Forelimb muscle (tissue), 1 donor: ENCODE results near the gene DPYSL3. TPM values are rescaled to one million over a fixed set of nuclear protein-coding genes. Genes with fewer than 3 reads are reported as not detected.
A peak's percentile ranks its signal among the peaks of the same experiment; 100 is the strongest.
"Not testable (repeated sequence)": the region's sequence is repeated elsewhere in the genome, so short reads cannot be mapped to it uniquely, and the experiment has no call there.

Source experiments
- DNase-seq: peaks from one replicate; pipeline ENCODE4 v3.0.0-alpha.2; 2013; ENCODE audit warnings: low read depth
- polyA plus RNA-seq: library from polyadenylated mRNA; unstranded; fragments of 120-200 nt; gene quantifications from one replicate; pipeline ENCODE4 v1.2.1, GENCODE V29; 2013; ENCODE audit not compliant: insufficient read length

DPYSL3 gene
- polyA plus RNA-seq, result 95.7 TPM

DNA sequence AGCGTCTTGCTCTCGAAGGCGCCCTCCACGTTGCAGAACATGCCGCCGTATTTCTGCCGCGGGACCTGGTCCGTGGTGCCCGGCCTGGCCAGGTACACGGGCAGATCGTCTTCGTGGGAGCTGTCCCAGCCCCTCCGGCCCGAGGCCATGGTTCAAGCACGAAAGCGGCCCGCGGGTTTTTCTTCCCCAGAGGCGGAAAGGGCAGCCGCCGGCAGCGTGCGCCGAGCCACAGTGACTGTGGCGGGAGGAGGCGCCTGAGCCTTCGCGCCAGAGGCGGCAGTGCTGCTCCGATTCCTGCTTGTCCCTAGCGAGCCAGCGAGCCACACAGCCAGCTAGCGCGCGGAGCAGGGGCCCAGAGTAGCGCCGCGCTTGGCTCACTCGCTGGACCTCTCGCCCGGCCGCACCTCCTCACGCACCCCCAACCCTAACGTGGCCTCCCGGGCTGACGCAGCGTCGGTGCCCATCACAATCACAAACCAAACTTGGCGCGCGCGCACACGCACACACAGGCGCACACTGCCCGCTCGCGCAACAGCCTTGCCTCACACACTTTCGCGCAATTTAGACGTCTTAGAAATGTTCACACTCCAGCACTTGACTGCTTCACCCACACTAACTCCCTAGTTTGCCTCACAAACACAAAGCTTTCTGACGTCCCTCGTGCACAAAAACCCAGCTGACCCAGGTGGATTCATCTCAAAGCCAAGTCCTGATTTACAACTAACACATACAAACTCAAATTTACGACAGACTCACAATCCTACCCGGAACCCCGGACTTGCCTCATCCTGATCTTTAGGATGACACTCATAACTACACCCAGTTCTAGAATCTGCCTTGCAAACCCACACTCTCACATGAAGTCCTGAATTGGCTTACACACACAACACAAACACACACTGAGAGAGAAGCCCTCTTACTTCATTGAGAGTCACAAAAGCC is at the start of gene DPYSL3:
DPYSL3 (minus strand) TSS at position 359 of the 942 bp plus-strand sequence; CDS start at position 149, 210 bp downstream.
- no peak for DNase-seq

DNA sequence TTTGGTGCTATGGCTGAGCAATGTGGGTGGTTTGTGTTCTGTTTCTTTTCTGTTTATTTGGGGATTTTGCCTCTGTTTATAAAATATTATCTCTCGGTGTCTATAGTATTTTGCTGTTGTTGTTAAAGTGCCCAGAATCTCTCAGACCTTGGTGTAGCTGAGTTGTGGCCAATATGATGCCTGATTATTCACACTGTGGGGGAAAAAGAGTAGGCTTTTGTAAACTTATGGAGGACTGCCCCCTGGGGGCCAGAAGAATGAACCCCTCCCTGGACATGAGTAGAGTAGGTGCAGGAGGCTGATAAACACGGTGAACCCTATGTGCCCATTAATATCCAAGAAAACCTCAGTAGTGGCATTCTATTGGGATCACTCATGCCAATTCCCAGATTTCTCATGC is 49.0 kb upstream of the DPYSL3 start:
- DNase-seq, result no peak

DNA sequence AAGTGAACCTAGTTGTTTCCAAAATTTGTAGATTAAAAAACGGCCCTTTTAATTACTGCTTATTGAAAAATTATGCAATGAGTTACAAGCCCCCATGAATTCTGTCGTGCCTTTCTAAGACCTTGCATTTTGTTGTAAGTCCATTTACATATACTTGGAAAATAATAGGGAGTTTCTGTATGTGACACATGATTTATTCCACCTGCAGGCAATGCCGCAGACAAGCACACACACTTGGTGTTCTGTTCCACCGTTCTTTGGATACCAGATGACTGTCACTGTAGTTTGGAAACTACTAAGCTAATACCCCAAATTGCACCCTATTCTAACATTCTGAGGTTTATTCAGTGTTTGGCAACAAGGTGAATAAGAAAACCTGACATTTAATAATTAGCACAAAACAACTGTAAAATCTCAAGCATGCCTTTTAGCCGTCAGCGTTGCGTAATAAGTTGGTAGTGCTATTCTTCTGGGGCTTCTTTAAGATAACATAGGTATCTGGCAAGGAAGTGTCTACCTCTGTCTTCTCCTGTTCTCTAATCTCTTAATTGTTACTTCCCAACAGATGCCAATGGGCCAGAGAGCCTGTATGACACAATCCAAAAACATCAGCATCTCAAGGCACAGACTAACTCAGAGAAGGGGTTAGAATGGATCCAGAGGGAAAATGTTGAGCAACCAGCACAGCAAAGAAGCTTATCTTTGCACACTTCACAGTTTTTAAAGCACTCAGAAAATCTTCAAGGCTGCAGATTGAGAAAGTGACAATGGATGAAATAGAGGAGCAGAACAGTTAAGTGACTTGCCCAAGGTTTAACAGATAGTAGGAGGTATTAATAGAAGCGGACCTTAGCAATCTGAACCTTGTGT is 48.2 kb upstream of the DPYSL3 start:
- DNase-seq, result no peak

DNA sequence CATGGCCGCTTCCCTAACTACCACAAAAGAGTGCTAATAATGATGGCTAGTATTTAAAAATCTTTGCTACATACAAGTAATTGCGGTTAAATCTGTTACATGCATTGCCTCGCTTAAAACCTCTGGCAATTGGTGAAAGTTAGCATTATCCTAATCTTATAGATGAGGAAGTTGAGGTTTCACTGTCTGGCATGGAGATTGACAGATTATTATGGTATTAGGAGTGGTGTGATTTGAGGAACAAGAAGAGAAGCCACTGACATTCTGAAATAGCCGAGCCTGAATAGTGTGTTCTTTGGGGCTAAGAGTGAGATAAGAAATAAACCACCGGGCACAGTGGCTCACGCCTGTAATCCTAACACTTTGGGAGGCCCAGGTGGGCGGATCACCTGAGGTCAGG is 45.3 kb upstream of the DPYSL3 start:
- DNase-seq, result no peak

DNA sequence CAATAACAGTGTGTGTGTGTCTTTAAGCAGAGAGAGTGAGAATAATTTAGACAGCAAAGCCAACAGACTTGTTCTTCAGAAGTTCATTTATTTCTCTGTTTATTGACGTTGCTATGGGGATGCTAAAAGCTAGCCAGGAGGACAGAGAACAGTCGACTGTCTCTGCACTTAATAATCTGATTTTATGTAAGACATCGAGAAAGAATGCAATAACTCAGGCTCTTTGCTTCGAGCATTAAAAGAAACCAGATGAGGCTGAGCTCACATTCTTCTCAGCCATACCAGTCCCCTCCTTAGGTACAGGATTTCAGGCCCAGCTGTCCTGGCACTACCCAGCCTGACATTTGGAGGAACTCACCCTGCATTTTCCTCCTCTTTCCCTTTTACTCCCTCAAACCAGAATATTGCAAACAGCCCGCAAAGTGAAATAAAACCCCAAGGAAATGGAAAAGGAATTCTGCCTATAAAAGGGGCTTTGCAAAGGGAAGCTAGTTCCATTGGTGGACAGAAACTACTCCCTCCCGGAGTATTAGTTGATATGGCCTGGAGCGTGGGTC is 44.5 kb upstream of the DPYSL3 start:
- DNase-seq, result peak; percentile 96

DNA sequence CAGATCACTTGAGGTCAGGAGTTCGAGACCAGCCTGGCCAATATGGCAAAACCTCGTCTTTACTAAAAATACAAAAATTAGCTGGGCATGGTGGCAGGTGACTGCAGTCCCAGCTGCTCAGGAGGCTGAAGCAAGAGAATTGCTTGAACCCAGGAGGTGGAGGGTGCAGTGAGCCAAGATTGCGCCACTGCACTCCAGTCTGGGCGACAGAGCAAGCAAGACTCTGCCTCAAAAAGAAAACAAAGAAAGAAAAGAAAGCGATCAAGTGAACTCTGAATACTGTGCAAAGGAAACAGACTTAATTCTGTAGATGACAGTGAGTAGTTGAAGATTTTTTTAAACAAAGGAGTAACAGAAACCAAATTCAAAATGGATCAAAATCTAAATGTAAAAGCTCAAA is 43.9 kb upstream of the DPYSL3 start:
- not testable (repeated sequence) for DNase-seq

DNA sequence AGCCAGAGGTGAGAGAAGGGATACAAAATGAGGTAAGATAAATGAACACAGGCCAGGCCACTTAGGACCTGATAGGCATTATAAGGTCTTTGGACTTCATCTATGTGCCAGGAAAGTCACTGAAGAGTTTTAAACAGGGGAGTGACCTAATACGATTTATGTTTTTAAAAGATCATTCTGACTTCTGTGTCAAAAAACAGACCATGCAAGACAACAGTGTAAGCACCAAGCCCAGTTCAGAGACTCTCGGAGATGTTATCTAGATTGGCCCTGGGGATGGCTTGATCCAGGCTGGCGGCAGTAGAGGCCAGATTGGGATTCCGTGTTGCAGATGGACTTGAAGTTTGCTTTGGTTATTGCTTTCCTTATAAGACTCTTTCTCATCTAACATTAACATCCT is 43.0 kb upstream of the DPYSL3 start:
- no peak for DNase-seq

DNA sequence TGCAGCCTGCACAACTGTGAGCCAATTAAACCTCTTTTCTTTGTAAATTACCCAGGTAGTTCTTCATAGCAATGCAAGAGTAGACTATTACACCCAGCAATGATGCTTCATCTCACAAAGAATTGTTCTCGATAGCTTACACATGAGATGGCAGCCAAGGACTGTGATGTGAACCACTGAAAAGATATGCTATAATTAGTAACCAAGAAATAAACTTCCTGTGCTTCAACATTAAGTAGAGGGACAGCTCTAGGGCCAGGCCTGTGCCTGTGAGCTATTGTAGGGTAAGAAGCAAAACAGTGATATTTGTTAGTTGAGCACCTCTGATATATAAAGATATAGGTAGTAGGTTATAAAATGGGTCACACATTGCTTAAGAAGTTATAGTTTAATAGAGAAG is 41.8 kb upstream of the DPYSL3 start:
- DNase-seq, result no peak

DNA sequence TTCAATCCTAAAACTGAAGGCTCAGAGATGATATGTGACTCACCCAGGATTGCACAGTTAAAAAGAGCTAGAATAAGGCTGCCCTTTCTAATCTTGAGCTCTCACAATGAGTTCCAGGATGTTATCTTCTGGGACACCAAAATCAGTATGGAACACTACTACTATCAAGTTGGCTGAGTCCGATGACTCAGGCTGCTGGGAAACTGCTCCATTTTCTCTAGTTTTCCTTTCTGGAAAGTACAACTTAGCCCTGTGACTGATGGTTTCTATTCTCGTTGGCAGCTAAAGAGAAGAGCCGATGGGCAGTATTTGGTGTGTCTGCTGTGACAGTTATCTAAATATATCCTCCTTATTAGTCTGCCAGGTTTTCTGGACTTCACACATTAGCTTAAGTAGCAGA is 37.9 kb upstream of the DPYSL3 start:
- DNase-seq, result no peak

DNA sequence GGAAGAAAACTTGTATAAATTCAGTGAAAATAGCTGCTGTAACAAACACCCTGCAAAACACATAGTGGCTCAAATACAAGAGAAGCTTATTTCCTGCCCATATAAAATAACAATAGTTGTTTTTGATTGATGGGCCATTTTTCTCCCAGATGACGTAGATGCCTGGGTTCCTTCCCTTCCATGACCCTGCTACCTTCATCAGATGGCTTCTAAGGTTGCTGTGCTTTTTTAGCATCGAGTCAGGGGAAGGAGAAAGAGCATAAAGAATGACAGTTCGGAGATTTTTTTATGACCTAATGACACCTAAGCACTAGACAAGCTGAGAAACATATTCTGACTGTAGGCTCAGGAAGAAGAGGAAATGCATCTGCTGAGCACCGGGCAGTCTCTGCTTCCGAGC is 34.7 kb upstream of the DPYSL3 start:
- DNase-seq, result no peak

DNA sequence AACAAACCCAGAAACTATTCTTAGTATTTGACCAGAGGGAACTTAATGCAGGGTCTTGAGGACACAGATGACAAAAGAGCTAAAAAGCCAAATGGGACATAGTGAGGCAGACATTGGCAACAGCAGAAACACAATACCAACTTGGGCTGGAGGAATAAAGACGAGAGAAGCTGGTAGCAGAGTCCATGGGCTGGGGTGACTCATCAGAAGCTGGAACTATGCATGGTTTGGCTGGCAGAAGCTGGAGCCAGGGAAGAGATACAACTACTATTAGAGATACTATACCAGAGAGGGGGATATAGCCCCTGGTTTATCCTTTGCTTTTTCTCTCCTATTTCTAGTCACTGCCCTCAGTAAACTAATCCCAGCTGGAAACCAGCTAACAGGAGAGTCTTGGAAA is 29.2 kb upstream of the DPYSL3 start:
- DNase-seq, result no peak

DNA sequence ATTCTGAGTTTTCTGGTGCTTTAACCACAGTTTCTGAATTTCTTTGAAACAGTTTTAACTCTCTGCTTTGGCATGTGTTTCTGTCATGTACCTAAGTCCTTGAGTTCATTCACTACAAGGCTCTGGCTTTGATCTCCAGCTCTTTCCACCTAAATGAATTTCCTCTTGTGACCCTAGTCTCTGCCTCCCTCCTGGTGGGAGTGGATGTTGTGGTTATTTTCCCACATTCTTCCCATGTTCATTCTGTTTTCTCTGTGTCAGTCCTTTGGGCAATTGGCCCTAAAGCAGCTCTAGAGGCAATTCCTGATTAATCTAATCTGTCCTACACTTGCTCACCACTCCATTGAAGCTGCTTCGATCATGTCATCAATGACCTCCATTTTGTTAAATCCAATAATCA is 28.4 kb upstream of the DPYSL3 start:
- no peak for DNase-seq

DNA sequence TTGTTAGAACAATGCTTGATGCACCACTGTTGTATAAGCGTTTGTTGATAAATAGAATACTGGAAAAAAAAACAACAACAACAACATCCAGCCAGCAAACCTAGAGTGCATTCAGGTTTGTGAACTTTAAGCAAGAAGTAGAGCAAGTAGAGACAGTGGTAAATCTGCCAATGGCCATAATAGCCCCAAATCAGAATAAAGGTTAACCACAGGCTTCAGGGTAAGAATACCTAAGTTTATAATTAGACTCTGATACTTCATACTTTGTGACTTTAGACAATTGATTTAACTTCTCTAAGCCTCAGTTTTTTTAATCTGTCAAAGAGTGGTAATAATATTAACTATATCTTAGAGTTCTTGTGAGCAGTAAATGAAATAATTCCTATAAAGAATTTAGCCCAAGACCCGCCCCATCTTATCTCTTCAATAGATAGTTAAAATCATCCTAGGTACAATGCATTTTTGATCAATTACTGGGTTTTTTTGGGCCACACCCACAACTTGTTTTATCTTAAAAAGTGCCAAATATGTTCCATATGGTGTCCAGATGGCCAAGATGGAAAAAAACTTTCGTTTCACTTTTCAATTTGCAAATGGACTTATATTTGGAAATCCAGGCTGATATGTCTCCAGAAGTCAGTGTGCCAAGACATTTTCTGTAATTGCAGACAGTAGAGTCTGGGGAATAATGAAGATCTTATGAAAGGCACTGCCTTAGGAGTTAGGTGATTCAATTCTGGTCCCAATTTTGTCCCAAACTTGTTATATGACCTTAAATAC is 24.5 kb upstream of the DPYSL3 start:
- no peak for DNase-seq

DNA sequence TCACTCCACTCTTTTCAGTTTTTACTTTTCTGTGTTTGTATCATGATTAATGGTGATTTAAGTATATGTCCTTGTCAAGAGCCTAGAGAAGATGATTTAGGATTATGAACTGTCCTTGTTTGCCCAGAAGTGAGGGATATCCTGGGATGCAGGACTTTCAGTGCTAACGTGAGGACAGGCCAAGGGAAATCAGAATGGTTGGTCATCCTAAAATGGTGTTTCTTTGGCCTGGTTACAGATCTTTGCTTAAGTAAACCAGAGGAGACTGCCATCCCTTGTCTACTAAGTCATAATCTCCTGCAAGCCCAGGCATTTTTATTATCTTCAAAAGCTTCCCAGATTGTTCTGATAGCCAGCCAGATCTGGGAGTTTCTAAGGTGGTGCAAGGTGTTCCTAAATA is 22.3 kb upstream of the DPYSL3 start:
- no peak for DNase-seq

DNA sequence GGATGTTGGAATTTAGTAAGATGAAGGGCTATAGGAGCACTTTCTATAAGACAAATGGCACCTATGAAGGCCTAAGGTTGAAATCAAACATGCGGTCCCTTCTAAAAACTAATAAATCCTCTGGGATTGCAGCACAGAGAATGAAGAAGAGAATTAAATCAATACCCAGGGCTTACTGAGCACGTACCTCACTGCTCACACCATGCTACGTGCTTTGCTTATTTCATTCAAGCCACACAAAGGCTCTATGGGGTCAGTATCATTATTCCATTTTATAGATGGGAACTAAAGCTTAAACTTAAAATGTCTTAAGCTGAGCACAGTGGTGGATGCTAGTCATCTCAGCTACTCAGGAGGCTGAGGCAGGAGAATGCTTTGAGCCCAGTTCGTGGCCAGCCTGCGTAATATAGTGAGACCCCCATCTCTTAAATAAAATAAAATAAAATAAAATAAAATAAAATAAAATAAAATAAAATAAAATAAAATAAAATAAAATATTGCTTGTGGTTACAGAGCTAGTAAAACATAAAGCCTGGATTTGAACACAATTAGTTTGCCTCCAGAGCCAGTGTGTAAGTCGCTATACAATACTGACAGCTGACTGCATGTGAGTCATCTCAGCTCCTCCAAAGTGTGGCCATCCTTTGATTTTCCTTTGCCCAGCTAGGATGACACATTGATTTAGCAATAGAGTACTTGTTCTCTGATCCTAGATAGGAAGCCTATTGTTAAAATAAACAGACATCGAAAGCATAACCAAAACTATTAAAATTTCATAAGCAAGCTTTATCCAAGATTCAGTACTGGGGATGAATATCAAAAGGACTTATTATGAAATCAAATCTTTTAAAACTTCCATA is 20.9 kb upstream of the DPYSL3 start:
- DNase-seq, result no peak

DNA sequence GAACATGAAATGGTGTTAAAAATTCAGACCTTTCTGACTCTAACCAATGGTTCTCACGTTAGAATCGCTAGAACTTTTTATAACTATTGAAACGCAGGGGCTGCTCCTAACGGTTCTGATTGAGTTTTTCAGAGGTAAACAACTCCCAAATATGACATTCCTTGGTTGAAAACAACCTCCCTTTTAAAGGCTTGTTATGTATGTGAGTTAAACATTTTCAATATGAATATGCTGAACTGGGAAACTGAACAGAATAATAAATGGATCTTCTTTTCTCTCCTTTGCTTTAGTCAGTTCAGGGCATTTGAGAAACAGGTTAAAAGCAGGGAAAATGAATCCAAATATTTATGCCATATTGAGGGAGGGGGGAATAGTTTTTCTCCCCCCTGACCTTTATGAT is 13.2 kb upstream of the DPYSL3 start:
- no peak for DNase-seq

DNA sequence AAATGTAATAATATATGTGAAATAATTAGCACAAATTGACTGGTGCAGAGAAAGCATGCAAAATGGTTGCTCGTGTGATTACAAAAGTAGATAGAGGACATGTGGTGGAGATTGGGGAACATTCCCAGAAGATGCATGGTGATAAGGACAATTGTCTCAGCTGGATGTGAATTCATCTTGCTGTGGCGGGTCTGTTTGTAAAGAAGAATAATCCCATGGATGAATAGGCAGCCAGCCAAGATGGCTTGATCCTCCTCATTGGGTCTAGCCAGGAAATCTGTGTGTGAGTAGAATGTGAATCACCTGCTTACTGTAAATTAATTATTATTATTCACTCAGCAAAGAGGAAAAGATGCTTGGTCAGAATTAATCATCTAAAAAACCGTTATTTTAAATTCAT is 12.6 kb upstream of the DPYSL3 start:
- DNase-seq, result no peak

DNA sequence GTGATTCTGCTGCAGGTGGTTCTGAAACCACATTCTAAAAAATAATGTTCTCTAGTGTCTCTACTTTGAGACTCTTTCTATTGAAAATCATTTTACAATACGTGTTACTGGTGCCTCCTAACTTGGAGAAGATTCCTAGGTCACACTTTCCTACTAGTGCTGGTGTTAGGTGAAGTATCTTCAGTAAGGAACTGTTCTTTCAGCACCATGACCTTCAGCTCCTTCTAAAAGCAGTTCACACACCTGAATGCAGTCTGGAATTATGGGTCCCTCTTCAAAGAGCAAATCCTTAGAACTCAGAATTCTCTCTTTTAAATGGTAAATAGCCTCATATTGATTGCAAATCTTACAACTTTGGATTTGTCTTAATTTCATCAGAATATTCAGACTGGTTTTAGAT is 10.6 kb upstream of the DPYSL3 start:
- DNase-seq, result no peak

DNA sequence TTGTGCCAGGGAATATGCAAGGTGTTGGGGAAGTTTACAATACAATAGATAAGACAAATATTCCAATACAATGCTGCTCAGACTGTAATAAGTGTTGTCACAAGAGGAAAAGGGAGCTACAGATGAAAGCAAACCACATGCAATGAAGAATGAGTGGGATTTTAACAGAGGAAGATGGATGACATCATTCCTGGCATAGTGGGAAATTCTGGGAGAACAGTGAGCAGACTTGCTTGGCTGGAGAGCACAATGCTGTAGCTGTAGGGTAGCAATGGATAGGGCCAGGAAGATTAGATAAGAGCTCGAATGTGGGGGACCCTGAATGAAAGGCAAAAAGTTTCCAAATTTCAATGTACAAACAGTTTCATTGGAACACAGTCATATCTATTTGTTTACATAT is 9.5 kb upstream of the DPYSL3 start:
- DNase-seq, result no peak

DNA sequence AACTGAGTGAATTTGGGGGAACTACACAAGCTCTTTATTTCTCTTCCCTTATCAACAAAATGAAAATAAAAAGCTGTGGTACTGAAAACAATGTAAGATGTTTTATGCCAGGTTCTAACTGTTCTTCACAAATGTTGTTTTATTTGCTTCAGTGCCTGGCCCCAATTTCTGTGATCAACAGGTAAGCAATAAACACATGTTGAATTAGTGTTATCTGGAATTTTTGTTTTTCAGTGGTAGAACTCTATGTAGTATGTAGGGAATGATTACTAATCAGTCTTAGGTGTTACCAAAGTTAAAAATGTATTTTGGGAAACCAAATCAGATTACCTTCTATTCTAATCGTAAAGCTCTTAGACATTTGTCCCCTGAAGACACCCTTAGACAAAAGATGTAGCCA is 7.5 kb upstream of the DPYSL3 start:
- no peak for DNase-seq

DNA sequence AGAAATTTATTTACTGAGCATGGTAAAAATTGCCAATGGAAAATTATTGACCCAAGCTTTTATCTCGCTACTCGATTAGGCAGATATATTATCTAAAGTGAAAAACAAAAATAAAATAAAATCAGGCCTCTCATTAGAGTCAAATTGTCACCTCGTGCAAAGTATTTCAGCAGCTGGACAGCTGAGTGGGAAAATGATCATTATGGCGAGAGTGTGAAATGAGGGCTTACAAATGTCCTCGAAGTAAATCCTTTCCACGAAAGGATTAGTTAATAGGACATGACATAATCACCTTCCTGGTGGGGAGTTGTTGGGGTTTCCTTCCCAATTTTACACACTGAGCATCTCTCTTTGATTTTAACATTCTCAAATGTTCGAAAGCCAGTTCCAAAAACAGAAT is 5.4 kb upstream of the DPYSL3 start:
- DNase-seq, result no peak
